CD14-positive monocyte (primary cell): ENCODE measurements around the gene SBF2. TPM values are rescaled to one million over a fixed set of nuclear protein-coding genes. Genes with fewer than 3 reads are reported as not detected.

Experiments
- DNase-seq, 3 donors: peaks; one replicate each; pipeline ENCODE4 v3.0.0-alpha.2; 2011 to 2022
- H2AFZ ChIP-seq: 2 replicates; pipeline ENCODE4 v1.6.0; 2012; ENCODE audit warnings: mild to moderate bottlenecking, low read depth, low read length, inconsistent platforms; ENCODE audit not compliant: insufficient read depth, poor library complexity, severe bottlenecking
- H3K27ac ChIP-seq, 2 donors: 1 replicate in 1 of 2; 2 replicates in 1 of 2; pipeline ENCODE4 v1.5.1; 2012 to 2013; ENCODE audit warnings: low read length in 2 of 2, control low read depth in 1 of 2, inconsistent platforms in 1 of 2, low read depth in 1 of 2, mild to moderate bottlenecking in 1 of 2
- H3K27me3 ChIP-seq, 2 donors: one replicate each; pipeline versions ENCODE4 v1.6.0 to v1.6.1; 2011 to 2013; ENCODE audit warnings: low read length in 2 of 2; ENCODE audit not compliant: control insufficient read depth in 2 of 2, insufficient read depth in 2 of 2
- H3K36me3 ChIP-seq, 2 donors: replicated peaks in 1 of 2; 1 replicate in 1 of 2; 2 replicates in 1 of 2; pipeline versions ENCODE4 v1.5.1 to v1.6.1; 2012 to 2013; ENCODE audit warnings: low read length in 2 of 2, control low read depth in 1 of 2, inconsistent platforms in 1 of 2, mild to moderate bottlenecking in 1 of 2; ENCODE audit not compliant: insufficient read depth in 2 of 2, control insufficient read depth in 1 of 2
- H3K4me1 ChIP-seq, 2 donors: 1 replicate in 1 of 2; 2 replicates in 1 of 2; pipeline versions ENCODE4 v1.5.1 to v1.6.1; 2012 to 2013; ENCODE audit warnings: low read length in 2 of 2, control low read depth in 1 of 2, inconsistent platforms in 1 of 2, mild to moderate bottlenecking in 1 of 2, moderate library complexity in 1 of 2; ENCODE audit not compliant: insufficient read depth in 2 of 2, control insufficient read depth in 1 of 2
- H3K4me2 ChIP-seq: replicated peaks from 2 replicates; pipeline ENCODE3; 2012; ENCODE audit warnings: low read length, moderate library complexity, mild to moderate bottlenecking; ENCODE audit not compliant: poor library complexity, severe bottlenecking; ENCODE audit errors: extremely low read depth
- H3K4me3 ChIP-seq, 3 experiments: fragments of 200-600 bp in 1 of 3; sonication (generic) in 1 of 3; replicated peaks in 1 of 3; 1 replicate in 2 of 3; 2 replicates in 1 of 3; pipeline ENCODE4 v1.5.1; 2011 to 2013; ENCODE audit warnings: low read length in 3 of 3, mild to moderate bottlenecking in 3 of 3, control low read depth in 2 of 3, low read depth in 2 of 3, inconsistent platforms in 1 of 3, moderate library complexity in 1 of 3
- H3K79me2 ChIP-seq: 2 replicates; pipeline ENCODE4 v1.6.0; 2012; ENCODE audit warnings: mild to moderate bottlenecking, control low read depth, inconsistent platforms, low read length, moderate library complexity; ENCODE audit not compliant: insufficient read depth
- H3K9ac ChIP-seq: 2 replicates; pipeline ENCODE4 v1.6.0; 2017; ENCODE audit warnings: low read length, mild to moderate bottlenecking; ENCODE audit not compliant: insufficient read depth, poor library complexity, severe bottlenecking
- H3K9me3 ChIP-seq, 2 donors: replicated peaks in 1 of 2; 1 replicate in 1 of 2; 2 replicates in 1 of 2; pipeline versions ENCODE4 v1.5.1 to v1.6.1; 2012 to 2013; ENCODE audit warnings: low read length in 2 of 2, control low read depth in 1 of 2; ENCODE audit not compliant: control insufficient read depth in 1 of 2, insufficient read depth in 1 of 2
- H4K20me1 ChIP-seq: 2 replicates; pipeline ENCODE4 v1.6.0; 2012; ENCODE audit warnings: mild to moderate bottlenecking, low read length, control low read depth, moderate library complexity; ENCODE audit not compliant: insufficient read depth
- H3K27ac Mint-ChIP-seq, 7 donors: one replicate each; pipeline ENCODE4 v1.8.0; 2020; ENCODE audit warnings: mild to moderate bottlenecking in 7 of 7, mixed read lengths in 7 of 7, moderate library complexity in 6 of 7, inconsistent platforms in 2 of 7
- H3K27me3 Mint-ChIP-seq, 3 donors: one replicate each; pipeline ENCODE4 v1.8.0; 2021 to 2022; ENCODE audit warnings: low read depth in 3 of 3, mild to moderate bottlenecking in 3 of 3, mixed read lengths in 3 of 3, moderate library complexity in 3 of 3, inconsistent platforms in 1 of 3
- H3K36me3 Mint-ChIP-seq, 2 donors: one replicate each; pipeline ENCODE4 v1.8.0; 2020; ENCODE audit warnings: mixed read lengths in 2 of 2, inconsistent platforms in 1 of 2, mild to moderate bottlenecking in 1 of 2
- H3K4me1 Mint-ChIP-seq: one replicate; pipeline ENCODE4 v1.8.0; 2020; ENCODE audit warnings: mild to moderate bottlenecking, mixed read lengths
- H3K4me3 Mint-ChIP-seq, 2 donors: one replicate each; pipeline ENCODE4 v1.8.0; 2020; ENCODE audit warnings: mild to moderate bottlenecking in 2 of 2, mixed read lengths in 2 of 2, moderate library complexity in 1 of 2
- H3K9me3 Mint-ChIP-seq, 7 donors: one replicate each; pipeline ENCODE4 v1.8.0; 2020 to 2022; ENCODE audit warnings: mixed read lengths in 7 of 7, mild to moderate bottlenecking in 6 of 7, moderate library complexity in 6 of 7, inconsistent platforms in 2 of 7
- WGBS: methylation state at CpG from one replicate; pipeline ENCODE4 v1.1.5; 2013; ENCODE audit warnings: missing lambda C conversion rate; ENCODE audit not compliant: insufficient coverage; 5-methylcytosine and 5-hydroxymethylcytosine counted together
- intact Hi-C, 2 donors: fragments of 100-400 bp; cut with micrococcal nuclease; formaldehyde crosslinking; loops; one replicate each; pipeline versions ENCODE4 v1.15.0 to v1.15.1; 2023
- polyA plus RNA-seq, 3 donors: library from polyadenylated mRNA; depleted of rRNA in 1 of 3; unstranded in 2 of 3; stranded (reverse) in 1 of 3; fragments of 300-500 nt in 2 of 3; fragments of >200 nt in 1 of 3; fragmentation: Illumina TruSeq in 2 of 3; gene quantifications; 1 replicate in 2 of 3; 2 replicates in 1 of 3; pipeline ENCODE4 v1.2.3, GENCODE V29; 2012 to 2021
- TF ChIP-seq, protein P1 (sequence below): fragments of 200-600 bp; IDR thresholded peaks from one replicate; pipeline ENCODE4 v1.8.0; 2022; ENCODE audit warnings: antibody characterized with exemption, mild to moderate bottlenecking

The SBF2 gene
- polyA plus RNA-seq, 3 donors: 8.9 to 30.7 (median 16.4) TPM

DNA sequence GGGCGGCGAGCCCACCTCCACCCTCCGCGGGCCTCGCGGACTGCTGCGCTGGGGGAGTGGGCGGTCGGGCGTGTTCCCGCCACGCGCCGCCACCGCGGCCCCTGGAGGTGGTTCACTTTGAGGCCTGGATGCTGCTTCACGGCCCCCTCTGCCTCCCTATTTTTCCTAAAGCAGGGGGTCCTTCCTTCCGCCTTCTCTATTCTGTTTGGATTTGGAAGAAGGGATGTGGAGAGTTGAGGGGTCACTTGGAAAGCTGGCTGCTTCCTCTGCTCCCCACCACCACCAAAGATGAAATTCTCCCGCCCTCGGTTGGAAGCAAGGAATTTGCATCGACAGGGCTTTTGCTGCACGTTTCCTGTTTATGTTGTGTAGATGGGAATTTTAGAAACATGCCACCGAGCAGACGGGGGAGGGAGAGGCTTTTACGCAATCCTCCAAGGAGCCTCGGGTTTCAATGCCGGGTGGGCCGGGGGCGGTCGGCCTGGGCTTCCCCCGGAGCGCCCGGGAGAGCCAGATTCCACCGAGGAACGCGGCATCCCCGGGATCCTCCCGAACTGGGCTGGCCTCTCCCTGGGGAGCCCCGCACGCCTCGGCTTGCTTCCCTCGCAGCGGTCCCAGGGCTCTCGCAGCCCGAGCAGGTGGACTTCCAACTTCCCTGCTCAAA lies 403 bp upstream of the SBF2 start:
- intact Hi-C loops: loop anchor here (1.0 to 10.0 kb wide), 2 partner anchors 8 to 1550 kb away; partner anchors contain the start of gene USP47 (in 1 of the 2)
- Mint-ChIP-seq H3K4me3 (peak overlapping the region; percentile 90), H3K27me3 (no peaks in the 10 kb centered on the region), H3K36me3 (peaks cover 25 to 37% of the 10 kb centered on the region in 2 donors), H3K9me3 (peaks cover 0 to 2% (median 0%) of the 10 kb centered on the region in 7 donors), H3K27ac (peak overlapping the region; percentile 80 to 94 (median 90)), H3K4me1 (peaks cover 64% of the 10 kb centered on the region)
- Histone ChIP-seq H3K9me3 (no peaks in the 10 kb centered on the region), H3K4me2 (peak overlapping the region; percentile 99), H3K79me2 (peaks cover 50% of the 10 kb centered on the region), H2AFZ (peak overlapping the region; percentile 75), H3K36me3 (peaks cover 0 to 4% of the 10 kb centered on the region in 2 donors), H3K27me3 (no peaks in the 10 kb centered on the region), H3K4me1 (peaks cover 60 to 61% of the 10 kb centered on the region in 2 donors), H3K4me3 (peak overlapping the region; percentile 73 to 93 (median 91)), H3K9ac (peak overlapping the region; percentile 96), H3K27ac (peak overlapping the region; percentile 71 to 87), H4K20me1 (peaks cover 4% of the 10 kb centered on the region)
- DNase-seq: peak in 1 of 3 donors; percentile 53
- TF ChIP-seq, protein P1, sequence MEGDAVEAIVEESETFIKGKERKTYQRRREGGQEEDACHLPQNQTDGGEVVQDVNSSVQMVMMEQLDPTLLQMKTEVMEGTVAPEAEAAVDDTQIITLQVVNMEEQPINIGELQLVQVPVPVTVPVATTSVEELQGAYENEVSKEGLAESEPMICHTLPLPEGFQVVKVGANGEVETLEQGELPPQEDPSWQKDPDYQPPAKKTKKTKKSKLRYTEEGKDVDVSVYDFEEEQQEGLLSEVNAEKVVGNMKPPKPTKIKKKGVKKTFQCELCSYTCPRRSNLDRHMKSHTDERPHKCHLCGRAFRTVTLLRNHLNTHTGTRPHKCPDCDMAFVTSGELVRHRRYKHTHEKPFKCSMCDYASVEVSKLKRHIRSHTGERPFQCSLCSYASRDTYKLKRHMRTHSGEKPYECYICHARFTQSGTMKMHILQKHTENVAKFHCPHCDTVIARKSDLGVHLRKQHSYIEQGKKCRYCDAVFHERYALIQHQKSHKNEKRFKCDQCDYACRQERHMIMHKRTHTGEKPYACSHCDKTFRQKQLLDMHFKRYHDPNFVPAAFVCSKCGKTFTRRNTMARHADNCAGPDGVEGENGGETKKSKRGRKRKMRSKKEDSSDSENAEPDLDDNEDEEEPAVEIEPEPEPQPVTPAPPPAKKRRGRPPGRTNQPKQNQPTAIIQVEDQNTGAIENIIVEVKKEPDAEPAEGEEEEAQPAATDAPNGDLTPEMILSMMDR: no peak
- WGBS: under 1% methylated on average over 39 of the region's 45 CpGs

DNA sequence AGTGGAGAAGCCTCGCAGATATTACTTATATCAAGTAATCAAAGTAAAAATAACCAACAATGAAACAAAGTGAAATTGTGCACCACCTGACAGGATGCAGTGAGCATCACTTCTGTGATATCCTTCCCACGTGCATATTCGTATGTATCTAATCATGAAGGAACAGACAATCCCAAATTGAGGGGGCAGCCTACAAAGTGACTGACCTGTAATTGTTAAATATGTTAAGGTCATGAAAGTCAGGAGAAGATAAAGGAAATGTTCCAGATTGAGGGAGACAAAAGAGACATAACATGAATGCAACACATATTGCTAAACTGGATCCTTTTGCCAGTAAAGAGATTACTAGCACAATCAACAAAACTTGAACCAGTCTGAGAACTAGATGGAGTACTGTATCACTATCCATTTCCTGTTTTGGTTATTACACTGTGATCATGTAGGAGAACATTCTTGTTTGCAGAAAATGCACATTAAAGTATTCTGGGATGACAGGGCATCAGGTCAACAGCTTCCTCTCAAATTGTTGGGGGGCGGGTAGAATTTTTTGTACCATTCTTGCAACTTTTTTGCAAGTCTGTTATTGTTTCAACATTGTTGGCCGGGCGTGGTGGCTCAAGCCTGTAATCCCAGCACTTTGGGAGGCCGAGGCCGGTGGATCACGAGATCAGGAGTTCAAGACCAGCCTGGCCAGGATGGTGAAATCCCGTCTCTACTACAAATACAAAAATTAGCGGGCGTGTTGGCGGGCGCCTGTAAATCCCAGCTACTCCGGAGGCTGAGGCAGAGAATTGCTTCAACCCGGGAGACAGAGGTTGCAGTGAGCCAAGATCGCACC lies 2.0 kb downstream of the SBF2 start:
- peaks cover 70% of the 10 kb centered on the region for H3K4me1 Mint-ChIP-seq
- Histone ChIP-seq H3K9me3 (no peaks in the 10 kb centered on the region), H3K79me2 (peaks cover 74% of the 10 kb centered on the region), H3K27ac (peak overlapping the region; percentile 45 to 87), H3K4me3 (peak overlapping the region in 1 of 3 experiments; percentile 93), H3K4me2 (peak overlapping the region; percentile 99), H3K9ac (no peak overlapping the region), H3K36me3 (no peaks in the 10 kb centered on the region), H3K4me1 (peaks cover 82 to 85% of the 10 kb centered on the region in 2 donors), H4K20me1 (peaks cover 20% of the 10 kb centered on the region), H3K27me3 (no peaks in the 10 kb centered on the region), H2AFZ (no peak overlapping the region)
- no peak for DNase-seq
- peaks cover 0 to 2% (median 0%) of the 10 kb centered on the region in 7 donors for H3K9me3 Mint-ChIP-seq
- no peaks in the 10 kb centered on the region for H3K27me3 Mint-ChIP-seq
- TF ChIP-seq, protein P1: no peak
- H3K27ac Mint-ChIP-seq: peak overlapping the region; percentile 93 to 97 (median 94)
- 81% methylated on average over 8 of the region's 17 CpGs for WGBS
- H3K36me3 Mint-ChIP-seq: peaks cover 14 to 23% of the 10 kb centered on the region in 2 donors
- H3K4me3 Mint-ChIP-seq: peak overlapping the region; percentile 13 to 59
- intact Hi-C loops: loop anchor here in 1 of 2 donors (2.0 to 10.0 kb wide), 2 partner anchors 15 to 1553 kb away; partner anchors contain the start of gene USP47
